Testis (tissue), 3 donors: ENCODE results near the gene RBM22. TPM values are rescaled to one million over a fixed set of nuclear protein-coding genes. Genes with fewer than 3 reads are reported as not detected.

ENCODE experiments used
- DNase-seq: peaks from one replicate; pipeline ENCODE4 v3.0.0-alpha.2; 2019
- H3K27ac ChIP-seq, 2 donors: fragments of 200-600 bp; sonication (generic); one replicate each; pipeline ENCODE4 v1.5.1; 2019
- H3K27me3 ChIP-seq: fragments of 200-600 bp; sonication (generic); one replicate; pipeline ENCODE4 v1.5.1; 2019
- H3K36me3 ChIP-seq: fragments of 200-600 bp; sonication (generic); one replicate; pipeline ENCODE4 v1.5.1; 2017; ENCODE audit warnings: low read depth; ENCODE audit errors: missing control alignments
- H3K4me1 ChIP-seq: fragments of 200-600 bp; sonication (generic); one replicate; pipeline ENCODE4 v1.5.1; 2019
- H3K4me3 ChIP-seq, 2 donors: fragments of 200-600 bp; sonication (generic); one replicate each; pipeline ENCODE4 v1.5.1; 2017 to 2019
- H3K9me3 ChIP-seq: fragments of 200-600 bp; sonication (generic); one replicate; pipeline ENCODE4 v1.5.1; 2017
- POLR2A ChIP-seq: fragments of 450-650 bp; IDR thresholded peaks from one replicate; pipeline ENCODE4 v1.6.1; 2017; ENCODE audit warnings: antibody characterized with exemption, mild to moderate bottlenecking, moderate library complexity
- WGBS, 2 donors: methylation state at CpG; one replicate each; pipeline ENCODE4 v1.1.5; 2018; 5-methylcytosine and 5-hydroxymethylcytosine counted together
- intact Hi-C: fragments of 100-400 bp; cut with DNase I; formaldehyde crosslinking; loops from one replicate; pipeline ENCODE4 v1.15.1; 2023; ENCODE audit warnings: low total_unique reads
- polyA plus RNA-seq: library from polyadenylated mRNA; stranded (reverse); fragments of 350-450 nt; fragmentation: Illumina TruSeq; extraction: RNeasy Lipid Tissue Mini Kit (QIAGEN cat#74804); gene quantifications from one replicate; pipeline ENCODE4 v1.2.3, GENCODE V29; 2014; ENCODE audit warnings: low read depth, low replicate concordance; ENCODE audit not compliant: insufficient read depth
- total RNA-seq, 2 donors: library from RNA; depleted of rRNA; stranded (reverse); fragments of >200 nt; gene quantifications; one replicate each; pipeline ENCODE4 v1.2.3, GENCODE V29; 2016
- TF ChIP-seq, protein P1 (sequence below), 3 experiments: fragments of 450-650 bp in 2 of 3; fragments of 200-600 bp in 1 of 3; sonication (generic) in 1 of 3; IDR thresholded peaks; one replicate each; pipeline ENCODE4 v1.5.1; 2016 to 2019; ENCODE audit warnings: antibody characterized with exemption in 3 of 3, mild to moderate bottlenecking in 2 of 3, moderate library complexity in 1 of 3

Gene RBM22
- total and polyA plus RNA-seq, 3 donors from 2014 or later, result 37.7 to 40.1 (median 38.5) TPM

DNA sequence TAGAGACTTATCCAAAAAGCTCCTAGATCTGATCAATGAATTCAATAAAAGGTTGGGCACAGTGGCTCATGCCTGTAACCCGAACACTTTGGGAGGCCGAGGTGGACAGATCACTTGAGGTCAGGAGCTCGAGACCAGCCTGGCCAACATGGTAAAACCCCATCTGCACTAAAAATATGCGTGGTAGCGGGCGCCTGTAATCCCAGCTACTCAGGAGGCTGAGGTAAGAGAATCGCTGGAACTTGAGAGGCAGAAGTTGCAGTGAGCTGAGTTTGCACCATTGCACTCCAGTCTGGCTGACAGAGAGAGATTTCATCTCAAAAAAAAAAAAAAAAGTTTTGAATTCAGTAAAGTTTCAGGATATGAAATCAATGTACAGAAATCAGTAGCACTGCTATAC is 38.0 kb upstream of the RBM22 start:
- intact Hi-C loops, result no loop called here
- no peaks in the 10 kb centered on the region for H3K27me3 ChIP-seq
- no peak for TF ChIP-seq POLR2A
- TF ChIP-seq, protein P1, sequence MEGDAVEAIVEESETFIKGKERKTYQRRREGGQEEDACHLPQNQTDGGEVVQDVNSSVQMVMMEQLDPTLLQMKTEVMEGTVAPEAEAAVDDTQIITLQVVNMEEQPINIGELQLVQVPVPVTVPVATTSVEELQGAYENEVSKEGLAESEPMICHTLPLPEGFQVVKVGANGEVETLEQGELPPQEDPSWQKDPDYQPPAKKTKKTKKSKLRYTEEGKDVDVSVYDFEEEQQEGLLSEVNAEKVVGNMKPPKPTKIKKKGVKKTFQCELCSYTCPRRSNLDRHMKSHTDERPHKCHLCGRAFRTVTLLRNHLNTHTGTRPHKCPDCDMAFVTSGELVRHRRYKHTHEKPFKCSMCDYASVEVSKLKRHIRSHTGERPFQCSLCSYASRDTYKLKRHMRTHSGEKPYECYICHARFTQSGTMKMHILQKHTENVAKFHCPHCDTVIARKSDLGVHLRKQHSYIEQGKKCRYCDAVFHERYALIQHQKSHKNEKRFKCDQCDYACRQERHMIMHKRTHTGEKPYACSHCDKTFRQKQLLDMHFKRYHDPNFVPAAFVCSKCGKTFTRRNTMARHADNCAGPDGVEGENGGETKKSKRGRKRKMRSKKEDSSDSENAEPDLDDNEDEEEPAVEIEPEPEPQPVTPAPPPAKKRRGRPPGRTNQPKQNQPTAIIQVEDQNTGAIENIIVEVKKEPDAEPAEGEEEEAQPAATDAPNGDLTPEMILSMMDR (IDR thresholded peaks at IDR 0.05), result no peak
- peaks cover 10% of the 10 kb centered on the region for H3K4me1 ChIP-seq
- H3K9me3 ChIP-seq, result no peaks in the 10 kb centered on the region
- 92 to 95% methylated on average over 7 of the region's 7 CpGs for WGBS, 2 donors
- no peak for DNase-seq
- H3K4me3 ChIP-seq, result no peak overlapping the region
- no peaks in the 10 kb centered on the region for H3K36me3 ChIP-seq
- H3K27ac ChIP-seq, result no peak overlapping the region

DNA sequence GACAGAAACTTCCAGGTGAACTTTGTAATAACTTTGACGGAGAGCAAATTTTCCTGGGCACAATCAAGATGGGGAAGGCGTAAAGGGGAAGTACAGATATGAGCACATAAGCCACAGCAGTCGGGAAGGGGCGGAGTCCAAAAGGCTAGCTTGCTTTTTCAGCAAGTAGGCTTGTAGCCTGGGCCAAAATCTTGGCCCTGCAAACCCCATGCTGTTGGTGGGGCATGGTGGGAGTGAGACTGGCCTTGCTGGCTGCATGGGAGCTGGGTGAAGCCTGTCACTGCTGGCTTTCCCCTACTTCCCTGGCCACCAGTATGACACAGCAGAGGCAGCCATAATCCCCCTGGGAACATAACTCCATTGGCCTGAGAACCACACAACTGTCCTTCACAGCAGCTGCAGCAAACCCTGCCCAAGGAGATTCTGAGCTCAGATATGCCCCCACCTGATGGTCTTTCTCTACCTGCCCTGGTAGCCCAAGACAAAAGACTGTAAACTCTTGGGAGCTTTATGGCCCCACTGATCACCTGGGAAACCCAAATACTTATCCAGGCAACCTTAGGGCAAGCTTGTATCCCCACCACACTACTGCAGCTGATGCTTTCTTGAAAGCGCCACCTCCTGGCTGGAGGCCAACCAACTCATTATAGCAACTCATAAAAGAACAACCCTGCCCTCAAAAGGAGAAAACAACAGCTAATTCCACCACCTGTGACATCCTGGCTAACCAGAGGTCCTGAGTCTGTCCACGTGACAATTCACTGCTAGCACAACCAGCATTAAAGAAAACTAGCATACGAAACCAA is 33.9 kb upstream of the RBM22 start:
- 87 to 95% methylated on average over 7 of the region's 7 CpGs for WGBS, 2 donors
- Histone ChIP-seq H3K4me3 (no peak overlapping the region), H3K9me3 (no peaks in the 10 kb centered on the region), H3K36me3 (no peaks in the 10 kb centered on the region), H3K27me3 (no peaks in the 10 kb centered on the region), H3K27ac (peak overlapping the region in 1 of 2 donors; percentile 25), H3K4me1 (peaks cover 6% of the 10 kb centered on the region)
- TF ChIP-seq, protein P1 (IDR thresholded peaks at IDR 0.05), result no peak
- TF ChIP-seq POLR2A, result no peak
- intact Hi-C loops, result no loop called here
- peak; percentile 41 for DNase-seq

DNA sequence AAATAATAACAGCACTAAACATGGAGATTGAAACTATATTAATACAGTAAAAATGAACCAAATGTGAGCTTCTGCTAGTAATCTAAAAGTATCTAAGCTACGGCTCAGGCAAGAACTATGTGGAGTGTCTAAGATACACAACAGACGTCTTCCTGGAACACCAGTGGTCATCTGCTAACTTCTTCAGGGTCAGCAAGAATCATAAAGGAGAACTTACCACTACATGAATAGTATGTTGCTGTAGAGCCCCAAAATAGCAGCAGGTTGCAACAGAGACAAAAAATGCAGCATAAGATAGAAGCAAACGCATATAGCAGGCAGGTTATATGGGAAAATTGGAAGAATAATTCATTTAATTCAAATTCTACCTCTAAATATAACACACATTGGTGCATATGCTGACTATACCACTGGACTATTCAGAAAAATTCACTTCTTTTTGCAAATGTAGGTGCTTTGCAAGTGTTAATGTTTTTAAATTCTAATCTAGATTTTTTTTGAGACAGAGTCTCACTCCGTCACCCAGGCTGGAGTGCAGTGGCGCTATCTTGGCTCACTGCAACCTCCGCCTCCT is 30.9 kb upstream of the RBM22 start:
- TF ChIP-seq, protein P1 (IDR thresholded peaks at IDR 0.05), result no peak
- H3K9me3 ChIP-seq, result no peaks in the 10 kb centered on the region
- no peaks in the 10 kb centered on the region for H3K27me3 ChIP-seq
- no peak for DNase-seq
- no peaks in the 10 kb centered on the region for H3K4me1 ChIP-seq
- no peaks in the 10 kb centered on the region for H3K36me3 ChIP-seq
- H3K27ac ChIP-seq, result peak overlapping the region in 1 of 2 donors; percentile 29
- 87 to 88% methylated on average over 6 of the region's 6 CpGs for WGBS, 2 donors
- intact Hi-C loops, result no loop called here
- no peak overlapping the region for H3K4me3 ChIP-seq

DNA sequence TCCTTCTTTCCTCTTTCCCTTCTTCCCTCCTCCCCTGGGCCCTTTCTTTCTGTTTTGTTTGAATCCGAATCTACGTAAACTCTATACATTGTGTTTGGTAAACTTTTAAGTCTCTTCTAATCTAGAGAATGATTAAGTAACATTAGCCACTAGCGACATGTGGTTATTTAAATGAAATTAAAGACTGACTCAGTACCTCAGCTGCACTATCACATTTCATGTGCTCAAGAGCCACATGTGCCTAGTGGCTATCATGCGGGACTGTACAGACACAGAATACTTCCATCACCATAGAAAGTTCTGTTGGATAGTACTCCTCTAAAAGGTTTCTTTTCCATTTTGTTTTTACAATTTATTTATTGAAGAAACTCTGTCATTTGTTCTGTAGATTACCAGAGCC is 29.0 kb upstream of the RBM22 start:
- Histone ChIP-seq H3K36me3 (peaks cover 3% of the 10 kb centered on the region), H3K27me3 (no peaks in the 10 kb centered on the region), H3K4me3 (no peak overlapping the region), H3K4me1 (no peaks in the 10 kb centered on the region), H3K9me3 (no peaks in the 10 kb centered on the region), H3K27ac (no peak overlapping the region)
- 95 to 96% methylated on average over 4 of the region's 4 CpGs for WGBS, 2 donors
- DNase-seq, result no peak
- TF ChIP-seq POLR2A, result no peak
- TF ChIP-seq, protein P1 (IDR thresholded peaks at IDR 0.05), result no peak
- intact Hi-C loops, result no loop called here

DNA sequence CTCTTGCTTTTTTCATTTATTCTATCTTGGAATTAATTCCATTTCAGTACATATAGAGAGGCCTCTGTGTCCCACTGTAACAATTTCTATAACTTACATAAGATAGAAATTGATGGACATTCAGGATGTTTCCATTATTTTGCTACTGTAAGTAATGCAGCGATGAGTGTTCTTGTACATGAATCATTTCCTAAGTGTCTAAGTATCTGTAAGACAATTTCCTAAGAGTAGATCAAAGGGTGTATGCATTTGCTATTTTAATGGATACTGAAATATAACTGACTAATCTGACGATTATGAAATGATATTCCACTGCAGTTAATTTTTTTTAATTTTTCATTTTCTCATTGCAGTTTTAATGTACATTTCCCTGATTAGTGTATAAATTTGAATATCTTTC is 23.0 kb upstream of the RBM22 start:
- 90 to 92% methylated on average over 2 of the region's 2 CpGs for WGBS, 2 donors
- Histone ChIP-seq H3K4me3 (no peak overlapping the region), H3K9me3 (no peaks in the 10 kb centered on the region), H3K36me3 (peaks cover 3% of the 10 kb centered on the region), H3K27me3 (no peaks in the 10 kb centered on the region), H3K27ac (no peak overlapping the region), H3K4me1 (no peaks in the 10 kb centered on the region)
- no peak for DNase-seq
- TF ChIP-seq, protein P1 (IDR thresholded peaks at IDR 0.05), result no peak
- TF ChIP-seq POLR2A, result no peak
- intact Hi-C loops, result no loop called here
